ENCODE results near the gene EPYC. TPM values are rescaled to one million over a fixed set of nuclear protein-coding genes. Genes with fewer than 3 reads are reported as not detected.
"Not testable (repeated sequence)": the region's sequence is repeated elsewhere in the genome, so short reads cannot be mapped to it uniquely, and the experiment has no call there.

EPYC gene
- total and polyA plus RNA-seq, 10 of the 15 experiments (the other 5 are each of a cell fraction or from before 2014, with no cell fraction given), result not detected

- TF ChIP-seq ZBTB40 (IDR thresholded peaks at IDR 0.05; ENCODE audit: borderline replicate concordance) (no peak), EZH2 (IDR thresholded peaks at IDR 0.05; ENCODE audit: borderline replicate concordance, control insufficient read depth, low read depth, low read length) (no peak), ZBTB11 (CRISPR knock-in tag; IDR thresholded peaks at IDR 0.05) (no peak), NFYB (IDR thresholded peaks at IDR 0.05; ENCODE audit: insufficient read depth, low read depth, low read length) (no peak)
These were observed 17.7 kb downstream of the EPYC start (continued) for GRCh38 chr12:90987101-90987500.

GRCh38 chr12:90985331-90985730, 19.4 kb downstream of the EPYC start:
- H3K9ac ChIP-seq (ENCODE audit: control insufficient read depth, insufficient read depth, low read length); DNase-seq (ENCODE audit: low read depth, low spot score); ATAC-seq; H3K27me3 ChIP-seq (replicated peaks in 1 of 2; ENCODE audit: control insufficient read depth in 2 of 2, insufficient read depth in 2 of 2, low read length in 1 of 2); BruUV-seq (replicated peaks); RAD21 ChIA-PET (ENCODE audit: unreplicated experiment); H4K20me1 ChIP-seq (ENCODE audit: control insufficient read depth, insufficient read depth); H3K4me1 ChIP-seq (ENCODE audit: control insufficient read depth, insufficient read depth, low read length); H3K27ac ChIP-seq (ENCODE audit: control insufficient read depth, insufficient read depth); intact Hi-C loops (cut with micrococcal nuclease; ENCODE audit: unreplicated experiment); H3K36me3 ChIP-seq (ENCODE audit: control insufficient read depth in 2 of 2, insufficient read depth in 2 of 2, low read length in 1 of 2); H2AFZ ChIP-seq (ENCODE audit: control insufficient read depth, low read depth, low read length); FAIRE-seq; H3K4me2 ChIP-seq (ENCODE audit: control insufficient read depth, insufficient read depth); H3K79me2 ChIP-seq (ENCODE audit: control insufficient read depth, insufficient read depth, low read length); H3K4me3 ChIP-seq; CTCF ChIA-PET; H3K9me3 ChIP-seq (replicated peaks; ENCODE audit: control insufficient read depth, insufficient read depth, low read length); POLR2A ChIA-PET: not testable (repeated sequence)
- in situ Hi-C loops (cut with MboI), result loop anchor here (10.0 kb wide), 1 partner anchor 339 kb away; no protein-coding TSS in a partner anchor
- 24% methylated on average over 3 of the region's 3 CpGs for WGBS (ENCODE audit: insufficient coverage, insufficient replicate concordance, low lambda C conversion rate, missing lambda C conversion rate)
- SMC1A ChIA-PET (ENCODE audit: uncharacterized antibody, unreplicated experiment), result interaction anchor here (1.1 kb wide), 1 partner anchor 123 kb away, joined by 3 read pairs; no protein-coding TSS in a partner anchor
